Left ventricle myocardium inferior (tissue), 1 donor: Measurements from ENCODE around the gene FEV. TPM values are rescaled to one million over a fixed set of nuclear protein-coding genes. Genes with fewer than 3 reads are reported as not detected.
A peak's percentile ranks its signal among the peaks of the same experiment; 100 is the strongest.

Experiments
- DNase-seq: peaks from one replicate; pipeline ENCODE4 v3.0.0-alpha.2; 2020
- H3K27ac ChIP-seq: fragments of 200-600 bp; replicated peaks from 2 replicates; pipeline ENCODE4 v1.8.0; 2021
- H3K27me3 ChIP-seq: fragments of 200-600 bp; 2 replicates; pipeline ENCODE4 v1.8.0; 2021; ENCODE audit warnings: low read depth
- H3K36me3 ChIP-seq: fragments of 200-600 bp; 2 replicates; pipeline ENCODE4 v1.8.0; 2021
- H3K4me1 ChIP-seq: fragments of 200-600 bp; 2 replicates; pipeline ENCODE4 v1.8.0; 2021
- H3K4me3 ChIP-seq: fragments of 200-600 bp; 2 replicates; pipeline ENCODE4 v1.8.0; 2021; ENCODE audit warnings: mild to moderate bottlenecking, moderate library complexity
- H3K9me3 ChIP-seq: fragments of 200-600 bp; replicated peaks from 2 replicates; pipeline ENCODE4 v1.8.0; 2021
- intact Hi-C: fragments of 100-400 bp; cut with micrococcal nuclease; formaldehyde crosslinking; loops from one replicate; pipeline ENCODE4 v1.11.0; 2022
- total RNA-seq: library from RNA; stranded (reverse); fragmentation: NEBNext Ultra II Directional; extraction: Animal tissue kit (Norgen Biotek cat#: 25700); gene quantifications from one replicate; pipeline ENCODE4 v1.2.1, GENCODE V29; 2021
- TF ChIP-seq, protein P1 (sequence below): fragments of 200-600 bp; IDR thresholded peaks from 2 replicates; pipeline ENCODE4 v1.8.0; 2021; ENCODE audit warnings: antibody characterized with exemption, mild to moderate bottlenecking, borderline replicate concordance
- donor health status: DM: no; HTN: yes; CAD: no; lungs with severe emphysema.

The FEV gene
- total RNA-seq, 1 donor from 2014 or later, result not detected

DNA sequence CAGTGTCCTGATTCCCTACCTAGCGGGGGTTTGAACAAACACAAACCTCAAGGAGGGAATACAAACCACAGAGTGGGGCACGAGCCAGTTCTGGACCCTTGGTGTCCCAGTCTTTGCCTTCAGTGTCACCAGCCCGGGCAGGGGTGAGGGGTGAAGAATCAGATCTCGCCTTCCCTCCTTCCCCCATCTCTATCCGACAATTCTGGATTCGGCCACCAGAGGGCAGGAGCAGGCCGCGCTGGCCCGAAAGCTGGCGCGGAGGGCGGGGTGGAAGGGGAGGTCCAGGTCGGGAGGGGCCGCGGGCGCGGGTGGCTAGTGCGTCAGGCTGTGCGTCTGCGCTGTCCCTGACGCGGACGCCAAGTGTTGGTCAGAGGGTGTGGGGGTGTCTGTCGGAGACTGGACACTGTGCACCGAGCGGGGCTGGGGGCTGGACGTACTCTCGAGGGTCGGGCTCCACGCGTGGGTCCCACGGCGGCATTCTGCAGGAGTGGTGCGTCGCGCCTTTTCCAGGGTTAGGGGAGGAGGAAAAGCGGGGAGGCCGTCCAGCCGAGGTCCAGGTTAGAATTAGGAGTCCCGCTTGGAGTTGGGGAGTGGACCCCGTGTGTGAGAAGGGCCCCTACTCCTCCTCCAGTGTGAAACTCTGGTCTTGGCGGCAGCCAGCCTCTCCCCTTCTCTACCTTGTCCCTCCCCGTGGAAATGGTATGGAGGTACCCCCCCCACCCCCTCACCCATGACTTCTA is 11.2 kb upstream of the FEV start:
- DNase-seq, result peak; percentile 81
- H3K27ac ChIP-seq, result no peak overlapping the region
- H3K36me3 ChIP-seq, result no peaks in the 10 kb centered on the region
- peaks cover 100% of the 10 kb centered on the region for H3K27me3 ChIP-seq
- no peaks in the 10 kb centered on the region for H3K9me3 ChIP-seq
- intact Hi-C loops, result no loop called here
- TF ChIP-seq, protein P1, sequence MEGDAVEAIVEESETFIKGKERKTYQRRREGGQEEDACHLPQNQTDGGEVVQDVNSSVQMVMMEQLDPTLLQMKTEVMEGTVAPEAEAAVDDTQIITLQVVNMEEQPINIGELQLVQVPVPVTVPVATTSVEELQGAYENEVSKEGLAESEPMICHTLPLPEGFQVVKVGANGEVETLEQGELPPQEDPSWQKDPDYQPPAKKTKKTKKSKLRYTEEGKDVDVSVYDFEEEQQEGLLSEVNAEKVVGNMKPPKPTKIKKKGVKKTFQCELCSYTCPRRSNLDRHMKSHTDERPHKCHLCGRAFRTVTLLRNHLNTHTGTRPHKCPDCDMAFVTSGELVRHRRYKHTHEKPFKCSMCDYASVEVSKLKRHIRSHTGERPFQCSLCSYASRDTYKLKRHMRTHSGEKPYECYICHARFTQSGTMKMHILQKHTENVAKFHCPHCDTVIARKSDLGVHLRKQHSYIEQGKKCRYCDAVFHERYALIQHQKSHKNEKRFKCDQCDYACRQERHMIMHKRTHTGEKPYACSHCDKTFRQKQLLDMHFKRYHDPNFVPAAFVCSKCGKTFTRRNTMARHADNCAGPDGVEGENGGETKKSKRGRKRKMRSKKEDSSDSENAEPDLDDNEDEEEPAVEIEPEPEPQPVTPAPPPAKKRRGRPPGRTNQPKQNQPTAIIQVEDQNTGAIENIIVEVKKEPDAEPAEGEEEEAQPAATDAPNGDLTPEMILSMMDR, result peak; percentile 94
- peak overlapping the region; percentile 61 for H3K4me3 ChIP-seq
- peaks cover 28% of the 10 kb centered on the region for H3K4me1 ChIP-seq

DNA sequence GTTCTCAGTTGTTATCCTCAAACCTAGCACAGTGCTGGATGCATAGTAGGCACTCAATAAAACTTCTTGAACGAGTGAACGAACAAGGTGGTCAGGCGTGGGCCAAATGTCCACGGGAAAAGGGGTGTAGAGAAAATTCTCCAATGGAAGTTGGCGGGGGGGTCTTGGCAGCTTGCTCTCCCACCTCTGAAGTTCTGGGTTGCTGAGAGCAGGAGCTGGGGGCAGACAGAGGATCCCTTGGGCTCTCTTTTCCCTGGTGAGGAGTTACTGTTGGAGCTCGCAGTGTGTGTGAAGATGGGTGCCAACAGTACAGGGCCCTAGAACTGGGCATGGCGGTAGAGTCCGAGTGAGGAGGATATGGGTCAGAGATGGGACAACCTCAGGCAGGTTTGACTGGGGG is 10.6 kb upstream of the FEV start:
- Histone ChIP-seq H3K27me3 (peaks cover 100% of the 10 kb centered on the region), H3K36me3 (no peaks in the 10 kb centered on the region), H3K27ac (no peak overlapping the region), H3K4me3 (peak overlapping the region; percentile 61), H3K9me3 (no peaks in the 10 kb centered on the region), H3K4me1 (peaks cover 28% of the 10 kb centered on the region)
- intact Hi-C loops, result no loop called here
- TF ChIP-seq, protein P1, result no peak
- no peak for DNase-seq

DNA sequence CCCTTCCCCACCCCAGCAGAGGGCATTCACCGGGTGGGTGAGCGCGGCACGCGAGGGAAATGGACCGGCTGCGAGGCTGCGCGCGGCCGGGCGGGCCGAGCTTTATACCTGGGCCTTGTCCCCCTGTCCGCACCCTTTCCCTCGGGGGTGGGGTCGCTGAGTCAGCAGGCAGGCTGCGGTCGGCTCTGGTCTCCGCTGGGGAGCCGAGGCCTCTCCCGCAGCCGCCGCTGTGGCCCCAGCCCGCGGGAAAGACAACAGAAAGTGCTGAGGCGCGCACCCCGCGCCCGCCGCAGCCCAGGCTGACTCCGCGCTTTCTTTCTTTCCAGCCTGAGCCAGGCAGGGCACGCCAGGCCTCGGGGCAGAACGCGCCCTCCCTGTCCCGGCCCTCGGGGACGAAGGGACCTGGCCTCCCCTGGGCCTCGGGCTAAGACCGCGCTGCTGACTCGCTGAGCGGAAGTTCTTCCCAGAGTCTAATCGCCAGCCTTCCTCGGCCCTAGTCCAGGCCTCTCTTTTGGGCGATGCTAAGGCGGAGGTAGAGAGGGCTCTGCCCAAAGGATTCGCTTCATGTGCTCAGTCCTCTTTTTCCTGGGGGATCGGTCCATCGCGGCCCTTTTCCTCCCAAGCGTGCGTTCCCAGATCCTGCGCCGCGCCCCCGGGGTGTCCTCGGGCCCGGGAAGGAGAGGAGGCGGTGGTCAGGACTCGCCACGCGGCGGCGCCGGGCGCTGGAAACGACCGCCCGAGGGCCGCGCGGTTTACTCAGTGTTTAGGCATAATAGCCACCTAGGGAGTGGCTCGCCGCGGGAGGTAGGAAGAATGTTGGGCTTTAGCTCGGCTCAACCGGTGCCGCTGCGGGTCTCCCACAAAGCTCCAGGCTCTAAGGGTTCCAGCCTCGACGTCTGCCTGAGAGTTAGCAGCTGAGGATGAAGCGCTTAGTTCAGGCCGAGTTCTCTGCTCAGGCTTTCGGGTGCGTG is 8.6 kb upstream of the FEV start, which contains the start of gene CRYBA2:
Gene CRYBA2 (minus strand): TSS at position 78 of the 971 bp plus-strand sequence. CDS start 246 bp downstream, outside the sequence.
- TF ChIP-seq, protein P1, result no peak
- Histone ChIP-seq H3K4me3 (peak within 1 kb of the TSS; percentile 57), H3K4me1 (peaks cover 28% of the 10 kb centered on the region), H3K27ac (no peak within 1 kb of the TSS), H3K27me3 (peaks cover 100% of the 10 kb centered on the region), H3K9me3 (no peaks in the 10 kb centered on the region), H3K36me3 (no peaks in the 10 kb centered on the region)
- intact Hi-C loops, result no loop called here
- DNase-seq, result no peak

DNA sequence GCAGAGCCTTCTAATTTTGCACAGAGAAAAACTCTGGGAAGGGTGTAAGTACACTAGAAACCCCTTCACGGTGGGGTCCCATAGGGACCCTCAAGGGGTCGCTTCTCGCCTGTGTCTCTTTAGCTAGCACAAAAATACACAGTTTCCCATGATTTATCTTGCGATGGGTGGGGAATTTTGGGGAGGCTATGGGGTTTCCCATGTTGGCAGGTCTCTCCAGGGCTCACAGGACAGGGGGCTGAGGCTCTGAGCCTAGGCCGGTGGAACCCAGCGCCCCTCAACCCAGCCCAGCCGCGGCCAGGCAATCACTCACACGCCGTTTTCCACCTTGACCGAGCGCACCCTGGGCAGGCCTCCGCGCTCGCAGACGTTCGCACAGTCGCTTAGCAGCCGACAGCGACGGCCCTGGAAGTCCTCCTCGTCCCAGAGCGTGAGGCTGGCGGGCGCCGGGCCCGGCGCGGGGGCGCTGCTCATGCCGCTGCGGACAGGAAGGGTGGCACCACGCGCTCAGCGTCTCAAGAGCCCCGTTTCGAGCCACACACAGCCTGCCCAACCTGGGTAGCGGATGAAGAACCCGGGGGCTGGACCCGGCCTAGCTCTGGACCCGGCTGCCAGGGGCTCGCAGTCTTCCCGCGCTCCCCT is 7.8 kb upstream of the FEV start:
- DNase-seq, result no peak
- peak overlapping the region; percentile 57 for H3K4me3 ChIP-seq
- H3K4me1 ChIP-seq, result peaks cover 28% of the 10 kb centered on the region
- H3K27ac ChIP-seq, result no peak overlapping the region
- intact Hi-C loops, result no loop called here
- H3K36me3 ChIP-seq, result no peaks in the 10 kb centered on the region
- no peaks in the 10 kb centered on the region for H3K9me3 ChIP-seq
- H3K27me3 ChIP-seq, result peaks cover 100% of the 10 kb centered on the region
- TF ChIP-seq, protein P1, result no peak

DNA sequence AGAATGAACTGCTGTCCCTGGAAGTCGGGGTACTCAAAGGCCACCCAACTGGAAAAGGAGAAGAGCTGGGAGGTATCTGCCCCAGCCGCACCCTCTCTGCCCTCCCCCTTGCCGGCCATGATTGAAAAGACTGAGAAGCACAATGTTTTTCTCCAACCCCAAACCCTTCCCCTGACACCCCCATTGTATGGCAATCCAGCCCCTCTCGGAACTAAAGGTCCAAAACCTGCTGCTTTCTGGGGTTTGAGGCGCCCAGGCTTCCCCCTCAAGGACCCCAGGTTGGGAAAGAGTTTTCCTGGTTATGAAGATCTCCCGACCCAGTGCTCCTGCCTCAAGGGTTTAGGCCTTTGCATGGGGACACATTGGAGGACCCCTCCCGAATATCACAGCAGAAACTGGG is 7.2 kb upstream of the FEV start:
- no peak for DNase-seq
- Histone ChIP-seq H3K36me3 (no peaks in the 10 kb centered on the region), H3K27ac (no peak overlapping the region), H3K4me1 (peaks cover 28% of the 10 kb centered on the region), H3K9me3 (no peaks in the 10 kb centered on the region), H3K4me3 (no peak overlapping the region), H3K27me3 (peaks cover 100% of the 10 kb centered on the region)
- intact Hi-C loops, result no loop called here
- TF ChIP-seq, protein P1, result no peak
